AG04450 (cell line): Measurements from ENCODE around the gene LTBP2. TPM values are rescaled to one million over a fixed set of nuclear protein-coding genes. Genes with fewer than 3 reads are reported as not detected.

Experiments
- CTCF ChIA-PET: fragments of 300-600, 350-600 bp; formaldehyde crosslinking; extraction: SDS; loops from one replicate; lab custom pipeline; 2022; ENCODE audit warnings: antibody characterized with exemption, inconsistent platforms; lab: Charles Lee
- POLR2A ChIA-PET: fragments of 350-600 bp; formaldehyde crosslinking; extraction: SDS; loops from one replicate; lab custom pipeline; 2021; ENCODE audit warnings: antibody characterized with exemption, inconsistent platforms; lab: Yijun Ruan, JAX
- DNase-seq: peaks from one replicate; pipeline ENCODE4 v3.0.0-alpha.2; 2011; ENCODE audit warnings: low read depth, low spot score
- H3K27ac ChIP-seq: one replicate; pipeline ENCODE4 v1.5.1; 2012; ENCODE audit warnings: low read depth, low read length, control low read depth
- H3K27me3 ChIP-seq: one replicate; pipeline ENCODE4 v1.6.0; 2012; ENCODE audit warnings: low read length; ENCODE audit not compliant: control insufficient read depth, insufficient read depth
- H3K4me3 ChIP-seq: 2 replicates; pipeline ENCODE4 v1.5.1; 2011; ENCODE audit warnings: mild to moderate bottlenecking, low read depth, low read length, control low read depth
- H3K9me3 ChIP-seq: 2 replicates; pipeline ENCODE4 v1.5.1; 2012; ENCODE audit warnings: low read length; ENCODE audit not compliant: control insufficient read depth, insufficient read depth
- polyA plus RNA-seq: library from polyadenylated mRNA; depleted of rRNA; stranded (reverse); fragments of >200 nt; gene quantifications from 2 replicates; pipeline ENCODE4 v1.2.3, GENCODE V29; 2011
- TF ChIP-seq, protein P1 (sequence below): IDR thresholded peaks from 2 replicates; pipeline ENCODE4 v1.5.1; 2011; ENCODE audit warnings: low read depth, low read length, control low read depth, inconsistent platforms

The LTBP2 gene
- polyA plus RNA-seq, 1 experiment = 44.3 TPM

DNA sequence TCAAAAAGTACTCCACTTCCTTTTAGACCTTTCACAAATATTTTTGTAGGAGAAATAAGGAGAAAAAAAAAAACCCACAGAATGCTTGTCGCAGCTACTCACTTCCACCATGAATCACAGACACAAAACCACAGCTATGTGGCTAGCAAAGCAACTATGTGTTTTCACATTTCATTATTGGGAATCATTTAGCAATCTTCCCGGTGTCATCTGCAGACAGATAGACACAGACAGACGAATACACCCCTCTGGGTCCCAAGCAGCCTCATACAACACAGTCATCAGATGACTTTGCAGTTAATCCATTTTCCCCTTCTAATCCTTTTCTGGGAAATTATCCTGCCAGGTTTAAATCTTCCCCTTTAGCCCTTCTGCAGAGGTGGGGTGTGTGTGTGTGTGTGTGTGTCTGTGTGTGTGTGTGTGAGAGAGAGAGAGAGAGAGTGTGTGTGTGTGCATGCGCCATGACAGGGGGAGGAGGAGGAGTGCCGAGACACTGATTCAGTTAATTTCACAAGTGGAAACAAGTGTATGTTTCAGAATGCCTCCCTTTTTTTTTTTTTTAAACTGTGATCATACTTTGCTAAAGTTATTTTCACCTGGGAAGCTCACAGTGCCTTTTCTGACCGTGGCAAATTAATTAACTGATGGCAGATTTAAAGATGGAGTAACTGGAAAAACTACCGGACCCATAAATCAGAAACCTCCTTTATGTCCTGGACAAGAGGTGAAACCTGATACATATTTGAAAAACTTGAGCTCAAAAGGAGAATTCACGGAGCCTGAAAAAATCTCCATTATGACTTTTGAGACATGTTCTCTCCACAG, 39.9 kb downstream of the LTBP2 start:
- H3K9me3 ChIP-seq = no peaks in the 10 kb centered on the region
- DNase-seq = peak; percentile 97
- POLR2A ChIA-PET = interaction anchor here (0.6 to 3.1 kb wide), 25 partner anchors 9 to 313 kb away, joined by 3 to 39 read pairs (median 5); partner anchors contain the start of genes ISCA2, LTBP2 and NPC2
- H3K27ac ChIP-seq = peak overlapping the region; percentile 100
- TF ChIP-seq, protein P1, sequence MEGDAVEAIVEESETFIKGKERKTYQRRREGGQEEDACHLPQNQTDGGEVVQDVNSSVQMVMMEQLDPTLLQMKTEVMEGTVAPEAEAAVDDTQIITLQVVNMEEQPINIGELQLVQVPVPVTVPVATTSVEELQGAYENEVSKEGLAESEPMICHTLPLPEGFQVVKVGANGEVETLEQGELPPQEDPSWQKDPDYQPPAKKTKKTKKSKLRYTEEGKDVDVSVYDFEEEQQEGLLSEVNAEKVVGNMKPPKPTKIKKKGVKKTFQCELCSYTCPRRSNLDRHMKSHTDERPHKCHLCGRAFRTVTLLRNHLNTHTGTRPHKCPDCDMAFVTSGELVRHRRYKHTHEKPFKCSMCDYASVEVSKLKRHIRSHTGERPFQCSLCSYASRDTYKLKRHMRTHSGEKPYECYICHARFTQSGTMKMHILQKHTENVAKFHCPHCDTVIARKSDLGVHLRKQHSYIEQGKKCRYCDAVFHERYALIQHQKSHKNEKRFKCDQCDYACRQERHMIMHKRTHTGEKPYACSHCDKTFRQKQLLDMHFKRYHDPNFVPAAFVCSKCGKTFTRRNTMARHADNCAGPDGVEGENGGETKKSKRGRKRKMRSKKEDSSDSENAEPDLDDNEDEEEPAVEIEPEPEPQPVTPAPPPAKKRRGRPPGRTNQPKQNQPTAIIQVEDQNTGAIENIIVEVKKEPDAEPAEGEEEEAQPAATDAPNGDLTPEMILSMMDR = no peak
- no peaks in the 10 kb centered on the region for H3K27me3 ChIP-seq
- peak overlapping the region; percentile 54 for H3K4me3 ChIP-seq
- CTCF ChIA-PET = interaction anchor here (0.6 to 2.0 kb wide), 13 partner anchors 9 to 289 kb away, joined by 3 to 10 read pairs (median 4); partner anchors contain the start of gene LTBP2

- peak overlapping the region; percentile 42 for H3K4me3 ChIP-seq
- H3K27ac ChIP-seq = peak overlapping the region; percentile 98
- TF ChIP-seq, protein P1 = no peak
- no peaks in the 10 kb centered on the region for H3K27me3 ChIP-seq
- CTCF ChIA-PET = interaction anchor here (0.6 to 1.8 kb wide), 4 partner anchors 12 to 231 kb away, joined by 3 to 9 read pairs (median 4); partner anchors contain the start of gene LTBP2
- DNase-seq = no peak
- no peaks in the 10 kb centered on the region for H3K9me3 ChIP-seq
- POLR2A ChIA-PET = interaction anchor here (0.6 to 3.1 kb wide), 19 partner anchors 8 to 314 kb away, joined by 3 to 39 read pairs (median 8); partner anchors contain the start of genes ISCA2, LTBP2 and NPC2
These were observed 40.6 kb downstream of the LTBP2 start for GRCh38 chr14:74571441-74571841.

DNA sequence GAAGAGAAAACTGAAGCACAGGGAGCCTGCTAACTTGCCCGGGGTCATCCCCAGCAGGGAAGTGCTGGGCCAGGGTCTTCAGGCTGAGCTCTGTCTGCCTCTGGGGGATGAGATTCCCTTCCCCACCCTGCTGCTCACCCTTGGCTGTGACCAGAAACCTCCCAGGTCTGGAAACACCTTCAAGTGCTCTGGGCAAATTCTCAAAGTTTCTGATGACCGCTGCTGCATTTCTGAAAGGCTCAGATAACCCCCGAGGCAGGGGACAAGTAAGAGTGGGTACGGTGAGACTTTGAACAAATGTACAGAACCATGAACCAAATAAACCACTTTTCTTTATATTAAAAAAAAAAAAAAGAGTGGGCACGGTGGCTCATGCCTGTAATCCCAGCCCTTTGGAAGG, 41.3 kb downstream of the LTBP2 start:
- ChIA-PET CTCF (no interaction called here), POLR2A (interaction anchor here (1.4 to 3.1 kb wide), 7 partner anchors 8 to 48 kb away, joined by 4 to 39 read pairs (median 17); no protein-coding TSS in a partner anchor)
- Histone ChIP-seq H3K27me3 (no peaks in the 10 kb centered on the region), H3K27ac (peak overlapping the region; percentile 98), H3K4me3 (no peak overlapping the region), H3K9me3 (no peaks in the 10 kb centered on the region)
- TF ChIP-seq, protein P1 = no peak
- DNase-seq = no peak

GRCh38 chr14:74569806-74570591, 42.0 kb downstream of the LTBP2 start:
- Histone ChIP-seq H3K27me3 (no peaks in the 10 kb centered on the region), H3K9me3 (no peaks in the 10 kb centered on the region), H3K4me3 (no peak overlapping the region), H3K27ac (peak overlapping the region; percentile 98)
- ChIA-PET POLR2A (interaction anchor here (0.9 to 2.6 kb wide), 2 partner anchors 14 to 21 kb away, joined by 3 to 15 read pairs; no protein-coding TSS in a partner anchor), CTCF (interaction anchor here (1.2 to 1.3 kb wide), 2 partner anchors 43 to 68 kb away, joined by 3 read pairs; no protein-coding TSS in a partner anchor)
- DNase-seq = no peak
- TF ChIP-seq, protein P1 = no peak
